SK-N-SH (cell line): ENCODE data around the gene BACE2. TPM values are rescaled to one million over a fixed set of nuclear protein-coding genes. Genes with fewer than 3 reads are reported as not detected.

Source experiments
- CTCF ChIA-PET: fragments of 300-600, 350-600 bp; formaldehyde crosslinking; extraction: SDS; loops from one replicate; lab custom pipeline; 2021; lab: Yijun Ruan, JAX
- POLR2A ChIA-PET: fragments of 350-600 bp; sonication (Branson Sonifier 250); formaldehyde crosslinking; extraction: SDS; loops from one replicate; lab custom pipeline; 2020; ENCODE audit warnings: antibody characterized with exemption, inconsistent platforms; lab: Yijun Ruan, JAX
- DNase-seq: peaks from one replicate; pipeline ENCODE4 v3.0.0; 2012
- H2AFZ ChIP-seq: fragments of 200-600 bp; sonication (generic); 2 replicates; pipeline ENCODE4 v1.8.1; 2016; ENCODE audit warnings: antibody characterized with exemption, mild to moderate bottlenecking, low read depth
- H3F3A ChIP-seq: fragments of 200-600 bp; sonication (generic); replicated peaks from 2 replicates; pipeline ENCODE3; 2016; ENCODE audit warnings: antibody characterized with exemption, mild to moderate bottlenecking; ENCODE audit not compliant: insufficient read depth
- H3K27ac ChIP-seq, 2 experiments: fragments of 200-500 bp in 1 of 2; fragments of 200-600 bp in 1 of 2; sonication (Bioruptor generic) in 1 of 2; sonication (generic), shearing (Covaris generic) in 1 of 2; 2 replicates each; pipeline versions ENCODE4 v1.5.1 to v1.6.1; 2014 to 2016; ENCODE audit warnings: low read depth in 2 of 2, inconsistent platforms in 1 of 2, low read length in 1 of 2, mild to moderate bottlenecking in 1 of 2, mixed read lengths in 1 of 2
- H3K27me3 ChIP-seq: fragments of 200-600 bp; sonication (generic), shearing (Covaris generic); 2 replicates; pipeline ENCODE4 v1.6.1; 2016; ENCODE audit warnings: mixed run types; ENCODE audit not compliant: insufficient read depth
- H3K36me3 ChIP-seq, 2 experiments: fragments of 200-500 bp in 1 of 2; fragments of 200-600 bp in 1 of 2; sonication (Bioruptor generic) in 1 of 2; sonication (generic) in 1 of 2; replicated peaks in 1 of 2; 2 replicates each; pipeline versions ENCODE3 to v1.5.1; 2014 to 2016; ENCODE audit warnings: low read length in 1 of 2, mild to moderate bottlenecking in 1 of 2; ENCODE audit not compliant: insufficient read depth in 2 of 2, control insufficient read depth in 1 of 2
- H3K4me1 ChIP-seq, 2 experiments: fragments of 200-500 bp in 1 of 2; fragments of 200-600 bp in 1 of 2; sonication (Bioruptor generic) in 1 of 2; sonication (generic), shearing (Covaris generic) in 1 of 2; 2 replicates each; pipeline versions ENCODE4 v1.5.1 to v1.6.1; 2014 to 2016; ENCODE audit warnings: low read depth in 1 of 2, low read length in 1 of 2, mixed run types in 1 of 2; ENCODE audit not compliant: insufficient read depth in 2 of 2, control insufficient read depth in 1 of 2
- H3K4me2 ChIP-seq: fragments of 200-600 bp; sonication (generic), shearing (Covaris generic); 2 replicates; pipeline ENCODE4 v1.6.1; 2017; ENCODE audit warnings: mixed run types
- H3K4me3 ChIP-seq, 2 experiments: fragments of 200-500 bp in 1 of 2; fragments of 200-600 bp in 1 of 2; sonication (Bioruptor generic) in 1 of 2; sonication (generic), shearing (Covaris generic) in 1 of 2; 2 replicates each; pipeline versions ENCODE4 v1.5.1 to v1.8.1; 2014 to 2016; ENCODE audit warnings: low read depth in 2 of 2, inconsistent platforms in 1 of 2, low read length in 1 of 2, mild to moderate bottlenecking in 1 of 2, mixed read lengths in 1 of 2, moderate library complexity in 1 of 2
- H3K79me2 ChIP-seq: fragments of 200-600 bp; sonication (generic); 2 replicates; pipeline ENCODE4 v1.8.1; 2017; ENCODE audit warnings: mild to moderate bottlenecking; ENCODE audit not compliant: insufficient read depth
- H3K9ac ChIP-seq: fragments of 200-600 bp; sonication (generic); 2 replicates; pipeline ENCODE4 v1.6.1; 2017; ENCODE audit warnings: mixed run types
- H3K9me2 ChIP-seq: fragments of 200-600 bp; sonication (generic); 2 replicates; pipeline ENCODE4 v1.6.1; 2017; ENCODE audit warnings: mixed run types
- H3K9me3 ChIP-seq: fragments of 200-600 bp; sonication (generic); 2 replicates; pipeline ENCODE4 v1.6.1; 2017; ENCODE audit warnings: mixed run types, mild to moderate bottlenecking, moderate library complexity
- H4K20me1 ChIP-seq: fragments of 200-600 bp; sonication (generic); 2 replicates; pipeline ENCODE4 v1.6.1; 2017; ENCODE audit warnings: mild to moderate bottlenecking, mixed run types; ENCODE audit not compliant: insufficient read depth
- CHD2 ChIP-seq: fragments of 150-350 bp; IDR thresholded peaks from 2 replicates; pipeline ENCODE4 v1.6.1; 2018; ENCODE audit warnings: low read length; ENCODE audit not compliant: partially characterized antibody
- CTCF ChIP-seq: fragments of 200-600 bp; sonication (generic); IDR thresholded peaks from 2 replicates; pipeline ENCODE4 v1.6.1; 2017; ENCODE audit warnings: antibody characterized with exemption, mild to moderate bottlenecking, moderate library complexity
- FOSL2 ChIP-seq: IDR thresholded peaks from 2 replicates; pipeline ENCODE4 v1.4.0; 2012; ENCODE audit warnings: low read depth, mild to moderate bottlenecking, moderate library complexity, borderline replicate concordance
- FOXJ3 ChIP-seq: sonication (generic); formaldehyde crosslinking; IDR thresholded peaks from 2 replicates; pipeline ENCODE4 v1.5.1; 2020; ENCODE audit warnings: mild to moderate bottlenecking, missing genetic modification reagents
- GABPA ChIP-seq: IDR thresholded peaks from 2 replicates; pipeline ENCODE4 v1.4.0; 2012; ENCODE audit warnings: low read depth, mild to moderate bottlenecking
- GATA2 ChIP-seq: sonication (generic); formaldehyde crosslinking; IDR thresholded peaks from 2 replicates; pipeline ENCODE4 v1.5.0; 2020; ENCODE audit warnings: mild to moderate bottlenecking, missing genetic modification reagents
- JUND ChIP-seq: IDR thresholded peaks from 2 replicates; pipeline ENCODE4 v1.4.0; 2012
- MAX ChIP-seq: IDR thresholded peaks from 2 replicates; pipeline ENCODE4 v1.4.0; 2012; ENCODE audit warnings: low read depth
- NFIC ChIP-seq: IDR thresholded peaks from 2 replicates; pipeline ENCODE4 v1.4.0; 2012; ENCODE audit warnings: borderline replicate concordance
- POLR2AphosphoS5 ChIP-seq: IDR thresholded peaks from 2 replicates; pipeline ENCODE4 v1.6.1; 2012; ENCODE audit warnings: low read depth, low read length
- RCOR1 ChIP-seq: fragments of 150-350 bp; IDR thresholded peaks from 2 replicates; pipeline ENCODE4 v1.6.1; 2017; ENCODE audit warnings: antibody characterized with exemption, low read length
- REST ChIP-seq: IDR thresholded peaks from 2 replicates; pipeline ENCODE4 v1.6.1; 2012; ENCODE audit warnings: mild to moderate bottlenecking, low read depth, low read length, moderate library complexity
- RXRA ChIP-seq: IDR thresholded peaks from 2 replicates; pipeline ENCODE4 v1.4.0; 2012; ENCODE audit warnings: low read depth, mild to moderate bottlenecking, borderline replicate concordance
- SIN3A ChIP-seq: IDR thresholded peaks from 2 replicates; pipeline ENCODE4 v1.6.1; 2012; ENCODE audit warnings: low read depth, mild to moderate bottlenecking, low read length, moderate library complexity, borderline replicate concordance
- YY1 ChIP-seq: IDR thresholded peaks from 2 replicates; pipeline ENCODE4 v1.4.0; 2012; ENCODE audit warnings: low read depth, mild to moderate bottlenecking
- WGBS: methylation state at CpG from one replicate; pipeline ENCODE4 v1.1.6; 2017; ENCODE audit warnings: low lambda C conversion rate; 5-methylcytosine and 5-hydroxymethylcytosine counted together
- polyA plus RNA-seq, 3 experiments: library from polyadenylated mRNA; depleted of rRNA; stranded (reverse); fragments of >200 nt; gene quantifications; 2 replicates each; pipeline ENCODE4 v1.2.3, GENCODE V29; 2012

BACE2 gene
- polyA plus RNA-seq, 1 of the 3 experiments (the other 2 are of a cell fraction), result 23.4 TPM

- no peak for TF ChIP-seq REST
- no peak for TF ChIP-seq RCOR1
- no peak for TF ChIP-seq NFIC
- TF ChIP-seq CTCF, result no peak
Measured at GRCh38 chr21:41222247-41223068, 54.5 kb downstream of the BACE2 start (continued).

GRCh38 chr21:41226853-41227252 is 58.9 kb downstream of the BACE2 start:
- H3K4me2 ChIP-seq, result no peak overlapping the region
- H3K4me1 ChIP-seq, result no peaks in the 10 kb centered on the region
- ChIA-PET POLR2A (no interaction called here), CTCF (no interaction called here)
- DNase-seq, result no peak
- H3K27me3 ChIP-seq, result no peaks in the 10 kb centered on the region
- TF ChIP-seq CTCF (no peak), GABPA (no peak), MAX (no peak), SIN3A (no peak), CHD2 (no peak), POLR2AphosphoS5 (no peak), REST (no peak), FOXJ3 (CRISPR knock-in tag) (no peak), RCOR1 (no peak), GATA2 (CRISPR knock-in tag) (no peak), RXRA (no peak), YY1 (no peak), JUND (no peak), FOSL2 (no peak)
- no peak overlapping the region for H3K4me3 ChIP-seq
- H2AFZ ChIP-seq, result no peak overlapping the region
- H3K9me2 ChIP-seq, result no peaks in the 10 kb centered on the region
- H3K79me2 ChIP-seq, result no peaks in the 10 kb centered on the region
- no peaks in the 10 kb centered on the region for H3F3A ChIP-seq
- H3K9ac ChIP-seq, result no peak overlapping the region
- no peaks in the 10 kb centered on the region for H3K9me3 ChIP-seq
- 38% methylated on average over 8 of the region's 8 CpGs for WGBS
- no peaks in the 10 kb centered on the region for H3K36me3 ChIP-seq
- H4K20me1 ChIP-seq, result no peaks in the 10 kb centered on the region
- no peak overlapping the region for H3K27ac ChIP-seq
